Activated CD4-positive, alpha-beta T cell treated with anti-CD3 and anti-CD28 coated beads, Interleukin-2, amount 50 U/mL, for 16 hours (primary cell): ENCODE measurements around the gene CTAGE9.

Experiments
- DNase-seq: peaks from one replicate; pipeline ENCODE4 v3.0.0-alpha.2; 2020

Gene CTAGE9

GRCh38 chr6:131663578-131664165, 47.1 kb downstream of the CTAGE9 start:
- DNase-seq: no peak

GRCh38 chr6:131660195-131660594, 50.6 kb downstream of the CTAGE9 start:
- DNase-seq: no peak
